GM12878 (cell line): Measurements from ENCODE around the gene EPOP. TPM values are rescaled to one million over a fixed set of nuclear protein-coding genes. Genes with fewer than 3 reads are reported as not detected.

Experiments
- ATAC-seq: fragments of 200-7000 bp; cut with Tn5 transposase; 3 replicates; pipeline ENCODE4 v1.9.1; 2020; ENCODE audit warnings: mild to moderate bottlenecking, moderate library complexity
- BruUV-seq: library from RNA; stranded (reverse); fragments of 400-500 nt; replicated peaks from 2 replicates; lab custom pipeline; 2021; lab: Mats Ljungman, UMichigan
- CTCF ChIA-PET: fragments of 300-600 bp; sonication (Branson Sonifier 250); formaldehyde crosslinking; extraction: SDS; loops from one replicate; lab custom pipeline; 2021; ENCODE audit warnings: inconsistent platforms; lab: Yijun Ruan, JAX
- POLR2A ChIA-PET: fragments of 350-600 bp; formaldehyde crosslinking; extraction: SDS; loops from one replicate; lab custom pipeline; 2021; ENCODE audit warnings: inconsistent platforms; lab: Charles Lee
- RAD21 ChIA-PET: fragments of 300-600 bp; sonication (Branson Sonifier 250); formaldehyde crosslinking; loops from one replicate; lab custom pipeline; 2023; ENCODE audit warnings: antibody characterized with exemption; ENCODE audit not compliant: unreplicated experiment; lab: Charles Lee
- SMC1A ChIA-PET: fragments of 300-600 bp; sonication (Branson Sonifier 250); formaldehyde crosslinking; loops from one replicate; lab custom pipeline; 2023; ENCODE audit not compliant: unreplicated experiment, uncharacterized antibody; lab: Charles Lee
- DNase-seq: peaks from one replicate; pipeline ENCODE4 v3.0.0-alpha.2; 2011; ENCODE audit warnings: low read depth, low spot score
- FAIRE-seq: peaks from 3 replicates; lab custom pipeline; 2011; peaks lifted over from hg19 to GRCh38; lab: Jason Lieb, UNC
- H2AFZ ChIP-seq: 2 replicates; pipeline ENCODE4 v1.6.0; 2011; ENCODE audit warnings: low read depth, low read length, control low read depth; ENCODE audit not compliant: control insufficient read depth
- H3K27ac ChIP-seq: 2 replicates; pipeline ENCODE4 v1.5.1; 2011; ENCODE audit warnings: control low read depth; ENCODE audit not compliant: control insufficient read depth, insufficient read depth
- H3K27me3 ChIP-seq, 2 experiments: replicated peaks in 1 of 2; 2 replicates each; pipeline versions ENCODE4 v1.6.0 to v1.6.1; 2011; ENCODE audit warnings: low read length in 1 of 2; ENCODE audit not compliant: control insufficient read depth in 2 of 2, insufficient read depth in 2 of 2
- H3K36me3 ChIP-seq, 2 experiments: 2 replicates each; pipeline ENCODE4 v1.5.1; 2011; ENCODE audit warnings: low read length in 1 of 2; ENCODE audit not compliant: control insufficient read depth in 2 of 2, insufficient read depth in 2 of 2
- H3K4me1 ChIP-seq: 2 replicates; pipeline ENCODE4 v1.6.1; 2011; ENCODE audit warnings: mild to moderate bottlenecking, low read length, moderate library complexity, mixed read lengths; ENCODE audit not compliant: control insufficient read depth, insufficient read depth
- H3K4me2 ChIP-seq: 2 replicates; pipeline ENCODE4 v1.6.0; 2011; ENCODE audit warnings: control low read depth; ENCODE audit not compliant: control insufficient read depth, insufficient read depth
- H3K4me3 ChIP-seq: fragments of 200-600 bp; sonication (generic); 2 replicates; pipeline ENCODE4 v1.5.1; 2016
- H3K79me2 ChIP-seq: 2 replicates; pipeline ENCODE4 v1.6.0; 2011; ENCODE audit warnings: low read length; ENCODE audit not compliant: control insufficient read depth, insufficient read depth
- H3K9ac ChIP-seq: 2 replicates; pipeline ENCODE4 v1.8.0; 2011; ENCODE audit warnings: low read length, control low read depth, mixed read lengths; ENCODE audit not compliant: control insufficient read depth, insufficient read depth
- H3K9me3 ChIP-seq: replicated peaks from 3 replicates; pipeline ENCODE4 v1.5.1; 2011; ENCODE audit warnings: mild to moderate bottlenecking, low read length; ENCODE audit not compliant: control insufficient read depth, insufficient read depth
- H4K20me1 ChIP-seq: 2 replicates; pipeline ENCODE4 v1.6.0; 2011; ENCODE audit not compliant: control insufficient read depth, insufficient read depth
- CHD4 ChIP-seq: fragments of 200-600 bp; sonication (generic); IDR thresholded peaks from 2 replicates; pipeline ENCODE4 v1.6.1; 2016; ENCODE audit warnings: mild to moderate bottlenecking
- IKZF1 ChIP-seq: fragments of 450-650 bp; conservative IDR thresholded peaks from 2 replicates; pipeline ENCODE4 v1.6.1; 2017; ENCODE audit warnings: antibody characterized with exemption, mild to moderate bottlenecking
- NR2C2 ChIP-seq: IDR thresholded peaks from 2 replicates; pipeline ENCODE4 v1.6.1; 2011; ENCODE audit warnings: borderline replicate concordance, low read depth; ENCODE audit not compliant: control insufficient read depth, insufficient read length
- RELB ChIP-seq: fragments of 450-650 bp; IDR thresholded peaks from 2 replicates; pipeline ENCODE4 v1.6.1; 2017; ENCODE audit warnings: low read depth, mild to moderate bottlenecking, moderate library complexity
- SREBF1 ChIP-seq: IDR thresholded peaks from 2 replicates; pipeline ENCODE4 v1.6.1; 2012; ENCODE audit warnings: mild to moderate bottlenecking, low read length
- TCF3 ChIP-seq: IDR thresholded peaks from 2 replicates; pipeline ENCODE4 v1.6.1; 2012; ENCODE audit warnings: low read depth, mild to moderate bottlenecking, low read length, borderline replicate concordance; ENCODE audit not compliant: insufficient read depth
- WGBS: methylation state at CpG from one replicate; pipeline ENCODE4 v1.1.6; 2016; ENCODE audit warnings: low lambda C conversion rate; ENCODE audit not compliant: insufficient replicate concordance, insufficient coverage; ENCODE audit errors: missing lambda C conversion rate; 5-methylcytosine and 5-hydroxymethylcytosine counted together
- in situ Hi-C: fragments of 300-500 bp; cut with MboI; formaldehyde crosslinking; loops from 9 replicates; pipeline ENCODE4 v1.14.3; 2018; ENCODE audit warnings: mixed read lengths
- intact Hi-C: fragments of 100-400 bp; cut with micrococcal nuclease; formaldehyde crosslinking; loops from one replicate; pipeline ENCODE4 v1.14.2; 2022; ENCODE audit not compliant: unreplicated experiment
- polyA plus RNA-seq, 11 experiments: library from polyadenylated mRNA; depleted of rRNA in 4 of 11; unstranded in 6 of 11; stranded (reverse) in 5 of 11; fragments of >200 nt; fragmentation: Nextera tagmentation in 4 of 11; fragmentation: Illumina TruSeq in 1 of 11; extraction: Ambion mirVana in 4 of 11; extraction: Trizol in 1 of 11; gene quantifications; 1 replicate in 1 of 11; 2 replicates in 10 of 11; pipeline versions ENCODE4 v1.2.1 to v1.2.3, GENCODE V29; 2011 to 2016; ENCODE audit warnings: inconsistent platforms in 2 of 11, missing spikeins in 2 of 11, low read depth in 1 of 11
- total RNA-seq, 4 experiments: library from RNA; depleted of rRNA in 3 of 4; stranded (reverse); fragments of >200 nt in 3 of 4; fragmentation: Illumina TruSeq in 1 of 4; extraction: Trizol in 1 of 4; gene quantifications; 2 replicates each; pipeline versions ENCODE4 v1.2.1 to v1.2.3, GENCODE V29; 2013 to 2021

EPOP gene
- total and polyA plus RNA-seq, 10 of the 15 experiments (the other 5 are each of a cell fraction or from before 2014, with no cell fraction given) = 0.53 to 9.0 (median 3.7) TPM

- Histone ChIP-seq H3K27ac (peak overlapping the region; percentile 78), H4K20me1 (no peaks in the 10 kb centered on the region), H3K9me3 (no peaks in the 10 kb centered on the region), H3K27me3 (no peaks in the 10 kb centered on the region), H3K4me3 (peak overlapping the region; percentile 99), H3K4me1 (peaks cover 19% of the 10 kb centered on the region), H3K4me2 (no peak overlapping the region), H3K9ac (peak overlapping the region; percentile 87)
- DNase-seq (no peak), FAIRE-seq (no peak), ATAC-seq (no peak)
- ChIA-PET SMC1A (interaction anchor here (1.0 to 4.3 kb wide), 6 partner anchors 16 to 45 kb away, joined by 3 to 26 read pairs (median 6); partner anchors contain the start of gene EPOP), POLR2A (interaction anchor here (0.6 to 1.8 kb wide), 6 partner anchors 9 to 165 kb away, joined by 3 to 7 read pairs (median 4); partner anchors contain the start of genes CISD3, LASP1 and PSMB3), CTCF (interaction anchor here (0.6 to 3.2 kb wide), 3 partner anchors 29 to 379 kb away, joined by 3 to 17 read pairs (median 16); partner anchors contain the start of gene EPOP)
- in situ Hi-C loops (no loop called here), intact Hi-C loops (no loop called here)
- BruUV-seq = no TSS peak
- 0% methylated on average over 1 of the region's 32 CpGs for WGBS
- no peak for TF ChIP-seq NR2C2
- TF ChIP-seq, all 136 proteins: peak for 0
- no peak overlapping the region for H2AFZ ChIP-seq
- H3K79me2 ChIP-seq = peaks cover 63% of the 10 kb centered on the region
- RAD21 ChIA-PET = interaction anchor here (0.6 to 3.8 kb wide), 3 partner anchors 26 to 46 kb away, joined by 3 to 24 read pairs (median 20); partner anchors contain the start of gene CISD3
- peaks cover 12 to 23% of the 10 kb centered on the region in 2 experiments; a peak in 3 of 4 replicates for H3K36me3 ChIP-seq
These were observed 30.7 kb upstream of the EPOP start for GRCh38 chr17:38705523-38705802.

- peak within 1 kb of the TSS; percentile 99 for H3K4me2 ChIP-seq
- in situ Hi-C loops = no loop called here
- H3K9me3 ChIP-seq = no peaks in the 10 kb centered on the region
- no TSS peak for BruUV-seq
- RAD21 ChIA-PET = interaction anchor here (0.6 to 3.8 kb wide), 5 partner anchors 26 to 163 kb away, joined by 3 to 24 read pairs (median 4); partner anchors contain the start of gene CISD3
- peak within 1 kb of the TSS; percentile 100 for H3K27ac ChIP-seq
- intact Hi-C loops = loop anchor here (1.0 kb wide), 1 partner anchor 47 kb away; the partner anchor contains the start of gene PSMB3
- H4K20me1 ChIP-seq = no peaks in the 10 kb centered on the region
- H3K9ac ChIP-seq = peak within 1 kb of the TSS; percentile 100
- ATAC-seq (peak; percentile 10), FAIRE-seq (no peak), DNase-seq (no peak)
- peaks cover 9 to 19% of the 10 kb centered on the region in 2 experiments; a peak in 3 of 4 replicates for H3K36me3 ChIP-seq
- peaks cover 63% of the 10 kb centered on the region for H3K79me2 ChIP-seq
- WGBS = 1% methylated on average over 38 of the region's 100 CpGs
- H3K27me3 ChIP-seq = no peaks in the 10 kb centered on the region
- peak within 1 kb of the TSS; percentile 99 for H3K4me3 ChIP-seq
- SMC1A ChIA-PET = interaction anchor here (1.0 to 4.3 kb wide), 6 partner anchors 15 to 164 kb away, joined by 3 to 26 read pairs (median 5); partner anchors contain the start of gene EPOP
- no peak within 1 kb of the TSS for H2AFZ ChIP-seq
- CTCF ChIA-PET = interaction anchor here (0.6 to 3.2 kb wide), 4 partner anchors 26 to 379 kb away, joined by 3 to 17 read pairs (median 10); partner anchors contain the start of gene EPOP
- POLR2A ChIA-PET = interaction anchor here (0.6 to 1.8 kb wide), 6 partner anchors 9 to 166 kb away, joined by 3 to 7 read pairs (median 4); partner anchors contain the start of genes CISD3, LASP1 and PSMB3
- peaks cover 25% of the 10 kb centered on the region for H3K4me1 ChIP-seq
- TF ChIP-seq TCF3 (no peak), RELB (0 out of 2 replicates have a peak, but pooled peaks have one; percentile 27), IKZF1 (peak; percentile 43), SREBF1 (no peak), CHD4 (no peak)
These were observed 30.1 kb upstream of the EPOP start, which contains the start of gene MLLT6 for GRCh38 chr17:38704606-38705522. Gene MLLT6 (plus strand): TSS chr17:38705273. CDS start chr17:38705633, 360 bp downstream.
